GM19395 (cell line): ENCODE measurements around the gene HECW1.
"Not testable (repeated sequence)": the region's sequence is repeated elsewhere in the genome, so short reads cannot be mapped to it uniquely, and the experiment has no call there.

ENCODE experiments used
- ATAC-seq: cut with Tn5 transposase; IDR thresholded peaks from one replicate; pipeline ENCODE4 v1.9.1; 2021; ENCODE audit warnings: mild to moderate bottlenecking, moderate library complexity; ENCODE audit not compliant: unreplicated experiment

HECW1 gene

DNA sequence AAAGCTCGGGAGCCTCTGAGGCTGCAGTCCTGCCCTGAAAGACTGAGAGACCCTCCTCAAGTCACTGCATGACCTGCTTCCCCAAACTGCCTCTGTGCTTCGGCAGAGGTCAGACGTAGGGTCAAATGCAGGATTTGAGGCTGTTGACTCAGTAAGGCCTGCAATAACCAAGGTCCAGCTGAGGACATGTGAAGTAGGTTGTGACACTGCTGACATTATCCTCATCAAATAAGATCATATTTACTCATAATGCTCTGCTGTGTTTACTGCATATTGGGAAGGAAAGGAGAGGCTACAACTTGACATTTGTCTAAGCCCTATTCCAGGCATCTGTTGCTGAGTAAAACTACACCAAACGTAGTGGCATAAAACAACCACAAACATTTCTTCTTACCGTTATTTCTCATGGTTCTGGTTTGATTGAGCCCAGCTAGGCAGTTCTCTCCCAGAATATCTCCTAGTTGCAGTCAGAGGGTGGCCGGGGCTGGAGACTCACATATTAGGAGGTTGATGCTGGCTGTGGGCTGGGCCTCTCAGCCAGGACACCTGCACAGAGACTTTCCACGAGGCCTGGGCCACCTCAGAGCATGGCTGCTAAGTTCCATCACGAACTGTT, 348.4 kb downstream of the HECW1 start:
- no peak for ATAC-seq

DNA sequence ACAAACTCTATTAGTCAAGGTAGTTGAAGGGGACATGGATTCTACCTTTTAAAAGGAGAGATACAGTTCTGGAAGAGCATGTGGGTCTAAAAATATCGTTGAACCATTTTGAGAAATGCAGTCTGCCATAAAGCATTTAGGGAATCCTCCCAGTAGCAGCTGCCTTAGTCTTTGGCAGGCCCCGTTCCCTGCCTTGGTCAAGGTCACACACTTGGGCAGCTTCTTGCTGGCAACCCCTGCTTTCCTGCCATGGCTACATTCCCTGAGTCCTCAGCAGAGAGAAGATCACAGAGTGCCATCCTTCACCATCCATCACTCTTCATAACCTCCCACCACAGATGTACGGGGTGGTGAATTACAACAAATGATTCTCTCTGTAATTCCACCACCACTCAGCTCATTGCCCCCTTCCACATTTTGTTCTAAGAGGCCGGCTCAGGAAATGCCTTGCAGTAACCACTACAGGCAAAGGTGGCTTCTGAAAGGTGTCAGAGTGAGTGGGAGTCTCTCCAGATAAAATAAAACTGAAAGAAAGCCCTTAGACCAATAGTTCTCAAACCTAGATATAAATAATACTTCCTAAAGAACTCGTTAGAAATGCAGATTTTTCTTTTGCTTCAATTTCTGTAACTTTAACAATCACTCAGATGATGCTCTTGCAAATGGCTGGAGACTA, 349.0 kb downstream of the HECW1 start:
- no peak for ATAC-seq

DNA sequence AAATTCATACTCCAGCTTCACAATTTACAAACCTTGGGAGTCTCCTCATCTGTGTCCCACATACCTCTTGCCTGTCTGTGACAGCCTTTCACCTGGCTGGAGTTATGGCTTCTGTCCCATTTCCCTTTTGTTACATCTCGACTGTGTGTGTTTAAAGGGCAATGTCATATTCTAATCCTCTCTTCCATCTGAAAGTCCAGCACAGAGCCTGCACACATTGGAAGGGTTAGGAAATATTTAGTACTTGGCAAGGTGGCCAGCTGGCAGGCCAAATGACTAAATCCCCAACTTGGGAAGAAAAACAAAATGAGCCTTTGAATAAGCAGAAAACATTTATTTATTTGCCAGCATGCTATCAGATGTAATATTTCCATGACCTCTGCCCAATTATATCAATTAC, 350.4 kb downstream of the HECW1 start:
- no peak for ATAC-seq

DNA sequence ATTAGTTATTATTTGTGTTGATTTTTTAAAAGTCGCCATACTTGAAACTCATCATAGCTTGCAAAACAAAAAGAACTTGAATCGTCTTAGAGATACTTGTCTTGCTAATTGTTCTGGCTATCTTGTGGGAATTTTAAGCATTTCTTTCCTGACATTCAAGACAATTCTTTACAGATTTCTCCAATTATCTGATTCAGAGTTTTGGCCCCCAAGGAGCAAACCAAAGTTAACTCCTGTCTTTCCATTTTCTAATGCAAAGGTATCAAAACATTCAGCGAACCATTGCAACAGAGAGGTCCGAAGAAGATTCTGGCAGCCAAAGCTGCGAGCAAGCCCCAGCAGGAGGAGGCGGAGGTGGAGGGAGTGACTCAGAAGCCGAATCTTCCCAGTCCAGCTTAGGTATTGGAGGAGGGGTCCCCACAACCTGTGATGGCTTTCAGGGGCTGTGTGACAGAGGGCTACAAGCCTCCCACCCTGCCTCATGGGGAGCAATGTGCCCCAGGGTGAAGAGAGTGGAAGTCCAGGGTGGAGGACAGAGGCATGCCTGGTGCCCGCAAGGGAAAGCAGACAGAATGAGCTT, 351.0 kb downstream of the HECW1 start:
- ATAC-seq = no peak

DNA sequence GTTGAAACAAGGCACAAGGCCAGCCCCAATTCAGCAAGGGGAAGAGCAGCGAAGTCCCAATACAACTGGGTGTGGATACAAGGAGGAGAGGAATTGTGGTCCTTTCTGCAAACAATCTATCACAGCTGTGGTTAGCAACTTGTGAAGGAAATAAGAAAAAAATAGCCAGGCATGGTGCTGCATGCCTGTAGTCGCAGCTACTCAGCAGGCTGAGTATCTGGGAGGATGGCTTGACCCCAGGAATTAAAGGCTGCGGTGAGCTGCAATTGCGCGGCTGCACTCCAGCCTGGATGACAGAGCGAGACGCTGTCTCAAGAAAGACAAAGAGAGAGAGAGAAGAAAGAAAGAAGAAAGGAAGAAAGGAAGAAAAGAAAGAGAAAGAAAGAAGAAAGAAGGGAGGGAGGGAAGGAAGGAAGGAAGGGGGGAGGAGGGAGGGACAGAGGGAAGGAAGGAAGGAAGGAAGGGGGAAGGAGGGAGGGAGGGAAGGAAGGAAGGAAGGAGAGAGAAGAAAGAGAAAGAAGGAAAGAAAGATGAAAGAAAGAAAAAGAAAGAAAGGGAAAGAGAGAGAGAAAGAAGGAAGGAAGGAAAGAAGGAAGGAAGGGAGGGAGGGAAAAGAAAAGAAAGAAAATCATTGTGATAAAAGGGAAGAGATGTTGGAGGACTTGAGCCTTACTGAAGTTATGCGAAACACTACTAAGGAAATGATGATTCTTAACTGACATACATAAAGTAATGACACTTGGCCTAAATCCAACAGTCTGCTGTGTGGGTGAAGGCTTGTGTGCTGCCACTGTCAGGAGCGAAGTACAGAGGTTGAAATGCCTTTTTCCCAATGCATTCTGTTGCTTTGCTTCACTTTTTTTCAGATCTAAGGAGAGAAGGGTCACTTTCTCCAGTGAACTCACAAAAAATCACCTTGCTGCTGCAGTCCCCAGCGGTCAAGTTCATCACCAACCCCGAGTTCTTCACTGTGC, 353.4 kb downstream of the HECW1 start:
- no peak for ATAC-seq

DNA sequence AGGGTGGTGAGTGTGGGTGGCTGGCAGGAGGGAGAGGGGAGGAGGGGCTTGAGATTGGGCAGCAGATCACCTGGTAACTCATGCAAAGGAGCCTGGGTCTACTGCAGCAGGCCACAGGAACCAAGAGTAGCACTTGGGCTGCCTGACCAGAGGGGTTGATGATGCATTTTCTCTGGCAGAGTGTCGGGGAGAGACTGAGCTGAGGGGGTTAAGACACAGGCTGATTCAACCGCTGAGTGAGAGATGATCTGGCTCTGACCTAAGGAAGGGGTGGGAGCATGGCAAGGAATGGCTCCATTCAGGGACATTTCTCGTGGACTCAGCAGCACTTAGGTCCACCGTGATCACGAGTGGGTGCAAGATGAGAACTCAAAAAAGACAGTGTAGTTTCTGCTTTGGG, 355.0 kb downstream of the HECW1 start:
- no peak for ATAC-seq

DNA sequence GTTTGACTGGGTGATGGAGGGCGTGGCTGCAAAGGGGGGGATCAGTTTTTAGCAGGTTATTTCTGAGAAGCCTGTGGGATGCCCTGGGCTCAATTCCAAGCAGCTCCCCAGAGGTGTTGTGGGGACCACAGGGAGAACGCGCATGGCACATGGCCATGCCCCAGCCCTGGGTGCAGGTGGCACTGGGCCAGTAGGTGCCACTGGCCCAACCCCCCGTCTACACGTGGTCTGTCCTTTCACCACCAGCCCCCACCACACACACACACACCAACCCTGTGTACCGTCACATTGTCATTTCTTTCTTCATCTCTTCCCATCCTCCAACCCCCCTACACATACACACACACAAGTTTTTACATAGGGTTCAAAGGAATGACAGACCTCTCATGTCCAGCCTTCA, 355.4 kb downstream of the HECW1 start:
- ATAC-seq = no peak

DNA sequence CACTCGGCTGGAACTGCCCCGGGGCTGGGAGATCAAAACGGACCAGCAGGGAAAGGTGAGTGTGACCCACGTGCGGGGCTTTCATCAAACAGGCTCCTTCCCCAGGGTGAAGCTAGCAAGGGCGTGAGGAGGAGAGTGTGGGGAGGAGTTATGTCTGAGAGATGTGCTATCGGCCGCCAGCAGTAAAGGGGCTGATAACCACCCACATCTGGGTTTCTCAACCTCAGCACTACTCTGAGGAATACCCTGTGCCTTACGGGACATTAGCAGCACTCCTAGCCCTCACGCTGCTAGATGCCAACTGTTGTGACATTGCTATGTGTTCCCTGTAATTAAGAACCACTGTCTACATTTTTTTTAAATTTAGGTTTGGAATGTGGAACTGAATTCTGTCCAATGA, 356.6 kb downstream of the HECW1 start:
- no peak for ATAC-seq

DNA sequence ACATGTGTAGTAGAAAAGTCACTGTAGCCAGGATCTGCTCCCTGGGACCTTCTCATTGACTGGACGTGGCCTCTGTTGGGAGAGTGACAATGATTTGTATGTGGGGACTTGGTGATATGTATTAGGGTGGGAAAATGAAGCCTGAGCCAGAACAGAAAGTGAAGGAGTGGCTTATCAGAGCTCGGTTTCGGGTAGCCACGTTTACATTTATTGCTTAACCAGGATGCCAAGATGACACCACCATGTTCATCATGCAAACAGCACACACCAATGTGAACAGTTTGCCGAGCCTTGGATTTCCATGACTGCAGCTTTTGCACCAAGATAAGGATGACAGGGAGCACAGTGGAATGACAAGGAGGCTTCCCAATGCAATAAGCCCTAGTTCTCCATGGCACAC, 357.7 kb downstream of the HECW1 start:
- ATAC-seq = no peak

DNA sequence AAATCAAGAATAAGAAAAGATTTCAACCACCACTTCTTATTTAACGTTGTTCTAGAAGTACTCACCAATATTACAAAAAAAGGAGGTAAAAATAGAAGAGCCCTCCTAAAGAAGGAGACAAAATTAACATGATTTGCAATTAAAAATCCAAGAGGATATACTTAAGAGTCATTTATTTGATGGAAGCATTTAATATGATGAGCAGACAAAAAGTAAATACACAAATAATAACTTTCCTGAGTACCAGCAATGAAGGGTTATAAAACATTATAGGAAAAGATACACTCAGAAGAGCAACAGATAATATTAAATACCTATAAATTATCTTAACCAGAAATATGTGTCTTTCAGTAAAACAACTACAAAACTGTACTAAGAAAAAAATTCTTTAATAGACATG, 363.5 kb downstream of the HECW1 start:
- ATAC-seq = no peak

DNA sequence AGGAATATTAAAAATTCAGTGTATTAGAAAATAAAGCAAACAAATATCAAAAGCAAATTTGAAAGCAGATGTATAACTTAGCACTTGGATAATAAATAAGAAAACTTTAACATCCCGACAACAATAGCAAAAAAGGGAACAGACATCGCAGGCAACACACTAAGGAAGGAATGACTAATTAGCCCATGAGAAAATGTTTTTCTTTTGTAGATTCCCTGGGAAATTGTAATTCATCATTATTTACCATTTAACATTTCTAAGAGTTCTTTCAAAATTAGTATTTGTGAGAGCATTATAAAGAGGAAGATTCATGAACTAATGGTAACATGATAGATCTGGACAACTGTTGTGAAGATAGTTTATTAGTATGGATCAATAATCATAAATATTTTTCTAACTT, 364.4 kb downstream of the HECW1 start:
- no peak for ATAC-seq

DNA sequence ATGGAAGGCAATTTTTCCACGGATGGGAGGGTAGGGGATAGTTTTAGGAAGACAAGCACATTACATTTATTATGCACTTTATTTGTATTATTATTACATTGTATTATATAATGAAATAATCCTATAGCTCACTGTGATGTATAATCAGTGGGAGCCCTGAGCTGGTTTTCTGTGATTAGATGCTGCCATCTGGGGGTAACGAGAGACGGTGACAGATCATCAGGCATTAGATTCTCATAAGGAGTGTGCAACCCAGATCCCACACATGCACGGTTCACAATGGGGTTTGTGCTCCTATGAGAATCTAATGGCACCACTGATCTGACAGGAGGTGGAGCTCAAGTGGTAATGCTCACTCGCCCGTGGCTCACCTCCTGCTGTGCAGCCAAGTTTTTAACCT, 366.6 kb downstream of the HECW1 start:
- ATAC-seq = no peak

DNA sequence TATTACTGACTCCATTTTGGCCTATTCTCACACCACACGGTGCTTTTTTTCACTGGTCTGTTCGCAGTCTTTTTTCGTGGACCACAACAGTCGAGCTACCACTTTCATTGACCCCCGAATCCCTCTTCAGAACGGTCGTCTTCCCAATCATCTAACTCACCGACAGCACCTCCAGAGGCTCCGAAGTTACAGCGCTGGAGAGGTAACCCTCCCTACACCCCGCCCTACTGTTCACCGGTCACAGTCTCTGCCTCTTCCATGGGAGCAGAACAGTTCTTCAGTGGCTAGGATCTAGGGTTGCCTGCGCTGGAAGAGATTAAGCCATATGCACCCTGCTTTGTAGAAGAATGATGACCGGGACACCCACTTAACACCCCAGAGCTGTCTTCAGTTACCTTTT, 367.1 kb downstream of the HECW1 start:
- ATAC-seq = no peak

DNA sequence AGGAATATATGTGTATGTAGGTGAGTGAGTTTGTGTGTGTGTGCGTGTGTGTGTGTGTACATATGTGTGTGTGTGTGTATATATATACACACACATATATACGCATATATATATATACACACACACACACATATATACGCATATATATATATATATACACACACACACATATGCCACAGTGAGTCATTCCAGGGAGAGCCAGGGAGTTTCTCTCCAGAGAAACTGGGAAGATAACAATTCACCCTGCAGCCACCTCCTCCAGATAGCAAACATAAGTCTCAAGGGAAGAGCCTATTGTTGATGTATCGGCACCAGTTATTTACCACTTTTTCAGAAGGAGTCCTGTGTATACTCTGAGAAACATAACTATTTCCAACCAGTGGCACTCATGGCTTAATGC, 368.1 kb downstream of the HECW1 start:
- no peak for ATAC-seq

DNA sequence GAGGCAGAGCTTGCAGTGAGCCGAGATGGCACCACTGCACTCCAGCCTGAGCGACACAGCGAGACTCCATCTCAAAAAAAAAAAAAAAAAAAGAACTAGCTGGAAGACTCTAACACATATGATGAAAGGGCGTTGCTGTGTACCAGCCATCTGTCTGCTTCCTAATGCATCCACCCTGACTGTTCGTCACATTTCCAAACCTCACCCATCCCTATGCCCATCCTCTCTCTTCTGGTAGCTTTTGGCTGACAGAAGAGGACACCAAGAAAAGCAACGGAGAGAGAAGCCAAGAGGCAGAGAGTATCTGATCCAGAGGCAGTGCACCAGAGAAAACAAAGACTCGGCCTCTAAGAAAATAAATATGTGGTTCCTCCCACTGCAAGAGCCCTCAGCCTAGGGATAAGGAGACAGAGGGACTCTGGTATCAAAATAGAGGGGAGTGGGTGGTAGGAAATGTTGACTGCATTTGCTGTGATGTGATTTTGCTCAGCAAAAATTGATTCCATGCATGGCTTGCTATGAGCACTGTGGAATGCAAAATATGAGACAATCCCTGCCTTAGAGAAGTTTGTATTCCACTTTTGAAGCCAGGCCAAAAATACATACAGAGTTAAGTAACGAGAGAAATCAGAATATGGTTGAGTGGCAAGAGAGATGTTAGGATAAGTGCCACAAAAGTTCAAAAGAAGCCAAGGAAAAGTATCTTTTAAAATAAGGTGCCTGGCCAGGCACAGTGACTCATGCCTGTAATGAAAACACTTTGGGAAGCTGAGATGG, 369.6 kb downstream of the HECW1 start:
- ATAC-seq = no peak

DNA sequence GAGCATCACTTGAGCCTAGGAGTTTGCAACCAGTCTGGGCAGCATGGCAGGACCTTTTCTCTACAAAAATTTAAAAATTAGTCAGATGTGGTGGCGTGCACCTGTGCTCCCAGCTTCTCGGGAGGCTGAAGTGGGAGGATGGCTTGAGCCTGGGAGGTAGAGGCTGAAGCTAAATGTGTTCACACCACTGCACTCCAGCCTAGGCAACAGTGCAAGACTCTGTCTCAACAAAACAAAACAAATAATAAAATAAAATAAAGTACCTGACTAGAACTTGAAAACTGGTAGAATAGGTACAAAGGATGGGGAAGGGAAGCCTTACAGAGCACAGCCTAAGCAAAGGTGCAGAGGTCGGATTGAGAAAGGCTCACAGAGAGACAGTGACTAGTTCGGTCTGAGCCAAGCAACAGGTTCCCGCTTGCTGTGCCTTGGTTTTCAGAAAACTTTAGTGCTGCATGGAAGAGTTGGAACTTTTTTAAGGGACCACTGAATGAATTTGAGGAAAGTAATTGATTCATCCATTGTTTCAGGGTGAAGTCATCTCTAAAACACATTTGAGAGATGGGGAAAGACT, 370.3 kb downstream of the HECW1 start:
- ATAC-seq = no peak

DNA sequence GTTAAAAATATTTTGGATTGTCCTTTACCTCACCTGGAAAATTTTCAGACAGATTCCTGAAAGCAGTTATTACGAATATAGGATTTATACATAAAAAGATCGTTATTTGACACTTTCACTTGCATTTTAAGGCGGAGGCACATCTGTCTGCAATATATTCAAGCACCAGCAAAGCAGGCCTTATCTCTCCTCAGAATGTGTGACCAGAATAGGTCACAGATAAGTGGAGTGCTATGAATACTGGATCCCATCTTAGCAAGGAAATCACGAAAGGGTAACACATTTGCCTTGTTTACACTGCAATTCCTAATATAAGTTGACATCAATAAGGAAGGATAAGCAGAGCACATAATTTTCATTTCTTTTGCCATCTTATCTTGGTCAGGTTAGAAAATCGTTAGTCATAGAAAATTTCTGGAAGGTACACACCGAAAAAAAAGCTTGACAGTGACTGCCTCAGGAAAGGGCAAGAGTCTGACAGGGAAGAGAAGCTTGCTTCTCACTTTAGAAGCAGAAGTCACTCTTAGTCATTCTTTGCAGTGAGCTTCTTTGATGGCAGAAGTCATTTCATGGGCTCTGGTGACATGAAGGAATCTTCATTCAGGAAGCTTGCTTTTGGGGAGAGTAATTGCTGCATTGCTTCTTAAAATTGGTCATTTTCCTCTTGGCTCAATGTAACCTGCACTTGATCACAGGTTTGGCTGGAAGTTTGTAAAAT, 372.4 kb downstream of the HECW1 start:
- ATAC-seq = no peak

DNA sequence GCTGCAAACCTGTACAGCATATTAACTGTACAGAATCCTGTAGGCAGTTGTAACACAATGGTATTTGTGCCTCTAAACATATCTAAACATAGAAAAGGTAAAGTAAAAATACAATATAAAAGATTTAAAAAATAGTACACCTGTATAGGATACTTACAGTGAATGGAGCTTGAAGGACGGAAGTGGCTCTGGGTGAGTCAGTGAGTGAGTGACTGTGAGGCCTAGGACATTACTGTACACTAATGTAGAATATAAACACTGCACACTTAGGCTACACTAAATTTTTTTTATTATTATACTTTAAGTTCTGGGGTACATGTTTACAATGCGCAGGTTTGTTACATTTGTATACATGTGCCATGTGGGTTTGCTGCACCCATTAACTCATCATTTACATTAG, 373.1 kb downstream of the HECW1 start:
- ATAC-seq = no peak

DNA sequence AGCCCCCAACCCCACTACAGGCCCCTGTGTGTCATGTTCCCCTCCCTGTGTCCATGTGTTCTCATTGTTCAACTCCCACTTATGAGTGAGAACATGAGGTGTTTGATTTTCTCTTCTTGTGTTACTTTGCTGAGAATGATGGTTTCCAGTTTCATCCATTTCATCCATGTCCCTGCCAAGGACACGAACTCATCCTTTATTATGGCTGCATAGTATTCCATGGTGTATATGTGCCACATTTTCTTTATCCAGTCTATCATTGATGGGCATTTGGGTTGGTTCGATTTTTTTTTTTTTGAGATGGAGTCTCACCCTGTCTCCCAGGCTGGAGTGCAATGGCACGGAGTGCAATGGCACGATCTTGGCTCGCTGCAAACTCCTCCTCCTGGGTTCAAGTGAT, 373.6 kb downstream of the HECW1 start:
- not testable (repeated sequence) for ATAC-seq

DNA sequence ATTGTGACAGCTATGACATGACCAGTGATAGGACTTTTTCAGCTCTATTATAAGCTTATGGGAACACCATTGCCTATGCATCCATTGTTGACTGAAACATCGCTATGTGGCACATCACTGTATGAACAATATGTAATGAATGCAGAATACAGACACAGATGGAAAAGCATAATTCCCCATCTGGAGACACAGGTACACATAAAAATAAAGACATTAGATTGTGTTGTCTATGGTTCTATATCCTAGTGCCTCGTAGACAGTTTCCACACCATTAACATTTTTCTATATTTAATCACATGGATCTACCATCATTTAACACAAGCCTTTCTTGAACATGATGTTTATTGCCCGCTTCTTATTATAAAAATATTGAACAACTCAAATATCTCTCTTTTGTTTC, 374.2 kb downstream of the HECW1 start:
- no peak for ATAC-seq
